Renal pelvis (tissue), 4 donors: ENCODE measurements around the gene CCR6. TPM values are rescaled to one million over a fixed set of nuclear protein-coding genes. Genes with fewer than 3 reads are reported as not detected.

ENCODE experiments used
- DNase-seq: peaks from one replicate; pipeline ENCODE4 v3.0.0-alpha.2; 2013
- polyA plus RNA-seq, 3 donors: library from polyadenylated mRNA; unstranded; fragments of 120-200 nt; gene quantifications; one replicate each; pipeline ENCODE4 v1.2.1, GENCODE V29; 2013; ENCODE audit not compliant: insufficient read length in 3 of 3

The CCR6 gene
- polyA plus RNA-seq, 3 donors: not detected

- DNase-seq: no peak
These were observed 3.0 kb upstream of the CCR6 start for GRCh38 chr6:167119670-167120582.

GRCh38 chr6:167120583-167120903 lies 2.4 kb upstream of the CCR6 start:
- DNase-seq: no peak

- DNase-seq: no peak
These were observed 1.5 kb upstream of the CCR6 start for GRCh38 chr6:167121335-167121841.

- no peak for DNase-seq
These were observed 662 bp upstream of the CCR6 start for GRCh38 chr6:167122041-167122826.

- no peak for DNase-seq
These were observed 1.9 kb downstream of the CCR6 start for GRCh38 chr6:167124753-167125152.

- no peak for DNase-seq
These were observed 2.5 kb downstream of the CCR6 start for GRCh38 chr6:167125410-167125809.

- no peak for DNase-seq
These were observed 3.0 kb downstream of the CCR6 start for GRCh38 chr6:167125855-167126349.

- no peak for DNase-seq
These were observed 5.1 kb downstream of the CCR6 start for GRCh38 chr6:167127785-167128531.

GRCh38 chr6:167129159-167129558 lies 6.3 kb downstream of the CCR6 start:
- no peak for DNase-seq

- DNase-seq: no peak
These were observed 6.7 kb downstream of the CCR6 start for GRCh38 chr6:167129562-167129961.

- DNase-seq: no peak
These were observed 7.2 kb downstream of the CCR6 start for GRCh38 chr6:167130008-167130677.

GRCh38 chr6:167130712-167131684 lies 8.1 kb downstream of the CCR6 start:
- no peak for DNase-seq

GRCh38 chr6:167134448-167135328 lies 11.8 kb downstream of the CCR6 start:
- no peak for DNase-seq

- DNase-seq: no peak
These were observed 13.5 kb downstream of the CCR6 start for GRCh38 chr6:167136376-167136775.

GRCh38 chr6:167137081-167137480 lies 14.2 kb downstream of the CCR6 start:
- DNase-seq: no peak

- no peak for DNase-seq
These were observed 15.0 kb downstream of the CCR6 start for GRCh38 chr6:167137881-167138280.

GRCh38 chr6:167139761-167140160 lies 16.9 kb downstream of the CCR6 start:
- no peak for DNase-seq

GRCh38 chr6:167140589-167141474 lies 17.9 kb downstream of the CCR6 start:
- no peak for DNase-seq
